CD4-positive, alpha-beta T cell treated with Interleukin-6 for 4 hours (primary cell): ENCODE measurements around the gene CEACAM3.

Source experiments
- DNase-seq: peaks from one replicate; pipeline ENCODE4 v3.0.0-alpha.2; 2020; ENCODE audit warnings: mixed read lengths

CEACAM3 gene

GRCh38 chr19:41847351-41848105, 51.1 kb downstream of the CEACAM3 start:
- DNase-seq, result no peak

- DNase-seq, result no peak
These were observed 52.3 kb downstream of the CEACAM3 start for GRCh38 chr19:41848666-41849065.

- DNase-seq, result no peak
These were observed 52.7 kb downstream of the CEACAM3 start for GRCh38 chr19:41849067-41849466.

GRCh38 chr19:41850381-41850780, 54.0 kb downstream of the CEACAM3 start:
- no peak for DNase-seq

- DNase-seq, result no peak
These were observed 55.1 kb downstream of the CEACAM3 start for GRCh38 chr19:41851456-41851855.

GRCh38 chr19:41853344-41853743, 57.0 kb downstream of the CEACAM3 start:
- DNase-seq, result no peak

GRCh38 chr19:41853768-41854167, 57.4 kb downstream of the CEACAM3 start:
- no peak for DNase-seq

GRCh38 chr19:41859213-41859617, 62.8 kb downstream of the CEACAM3 start:
- no peak for DNase-seq

GRCh38 chr19:41859618-41860418, 63.4 kb downstream of the CEACAM3 start, which contains the start of gene RPS19:
Gene RPS19, plus strand, starts transcription at chr19:41860255. Its CDS starts 520 bp downstream, at chr19:41860775.
- DNase-seq, result peak; percentile 99

- no peak for DNase-seq
These were observed 64.2 kb downstream of the CEACAM3 start for GRCh38 chr19:41860419-41861115.
